HG02623 (cell line): ENCODE measurements around the gene FAM133A.
A peak's percentile ranks its signal among the peaks of the same experiment; 100 is the strongest.

ENCODE experiments used
- ATAC-seq: cut with Tn5 transposase; IDR thresholded peaks from one replicate; pipeline ENCODE4 v1.9.1; 2021; ENCODE audit warnings: moderate library complexity; ENCODE audit not compliant: unreplicated experiment

Gene FAM133A

GRCh38 chrX:93673869-93674271 lies at the start of gene FAM133A:
TSS of gene FAM133A (plus strand) at chrX:93674206. CDS start at chrX:93709420, 35,214 bp downstream.
- no peak for ATAC-seq

- ATAC-seq, result no peak
Observed at GRCh38 chrX:93637591-93637990, 36.4 kb upstream of the FAM133A start.

- no peak for ATAC-seq
Observed at GRCh38 chrX:93649381-93649780, 24.6 kb upstream of the FAM133A start.

GRCh38 chrX:93660575-93660974 lies 13.4 kb upstream of the FAM133A start:
- ATAC-seq, result no peak

GRCh38 chrX:93673056-93673868 lies 744 bp upstream of the FAM133A start, which contains the start of gene NAP1L3:
TSS of gene NAP1L3 (minus strand) at chrX:93673578. CDS start at chrX:93673304, 274 bp downstream.
- peak; percentile 78 for ATAC-seq

GRCh38 chrX:93695981-93696380 lies 22.0 kb downstream of the FAM133A start:
- ATAC-seq, result no peak

GRCh38 chrX:93703701-93704100 lies 29.7 kb downstream of the FAM133A start:
- no peak for ATAC-seq

GRCh38 chrX:93711076-93711475 lies 37.1 kb downstream of the FAM133A start:
- no peak for ATAC-seq

GRCh38 chrX:93741811-93742210 lies 67.8 kb downstream of the FAM133A start:
- ATAC-seq, result no peak

- no peak for ATAC-seq
Observed at GRCh38 chrX:93760163-93760562, 86.2 kb downstream of the FAM133A start.
